TTC549 (cell line): ENCODE measurements around the gene NEU4.

Experiments used
- FAIRE-seq: peaks from 2 replicates; lab custom pipeline; 2012; peaks lifted over from hg19 to GRCh38; lab: Jason Lieb, UNC

The NEU4 gene

DNA sequence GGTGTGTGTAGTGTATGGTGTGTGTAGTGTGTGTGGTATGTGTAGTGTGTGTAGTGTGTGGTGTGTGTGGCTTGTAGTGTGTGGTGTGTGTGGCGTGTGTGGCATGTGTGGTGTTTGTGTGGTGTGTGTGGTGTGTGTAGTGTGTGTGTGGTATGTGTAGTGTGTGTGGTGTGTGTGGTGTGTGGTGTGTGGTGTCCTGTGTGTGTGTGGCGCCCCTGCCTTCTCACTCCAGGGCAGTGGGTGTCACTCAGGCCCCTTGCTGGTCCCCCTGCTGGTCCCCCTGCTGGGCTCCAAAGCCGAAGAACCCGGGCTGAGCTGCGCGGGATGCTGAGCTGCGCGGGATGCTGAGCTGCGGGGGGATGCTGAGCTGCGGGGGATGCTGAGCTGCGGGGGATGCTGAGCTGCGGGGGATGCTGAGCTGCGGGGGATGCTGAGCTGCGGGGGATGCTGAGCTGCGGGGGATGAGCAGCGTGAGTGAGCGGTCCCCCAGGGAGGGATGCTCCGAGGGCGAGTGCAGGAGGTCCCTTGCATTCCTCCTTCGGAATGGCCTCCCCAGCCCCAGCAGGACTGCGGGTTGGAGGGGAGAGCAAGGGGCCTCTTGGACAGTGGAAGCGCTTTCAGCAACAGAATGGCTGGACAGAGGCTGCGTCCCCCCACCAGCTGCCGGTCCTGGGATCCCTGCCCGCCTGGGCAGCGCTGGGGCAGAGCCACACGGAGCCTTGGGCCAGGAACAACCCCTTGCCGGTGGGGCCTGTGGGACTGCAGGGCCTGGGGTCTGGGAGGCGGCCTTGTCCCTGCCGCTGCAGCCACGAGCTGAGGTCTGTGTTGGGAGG lies 57.2 kb downstream of the NEU4 start:
- no peak for FAIRE-seq
